ENCODE data around the gene PSME3.

PSME3 gene, protein sequence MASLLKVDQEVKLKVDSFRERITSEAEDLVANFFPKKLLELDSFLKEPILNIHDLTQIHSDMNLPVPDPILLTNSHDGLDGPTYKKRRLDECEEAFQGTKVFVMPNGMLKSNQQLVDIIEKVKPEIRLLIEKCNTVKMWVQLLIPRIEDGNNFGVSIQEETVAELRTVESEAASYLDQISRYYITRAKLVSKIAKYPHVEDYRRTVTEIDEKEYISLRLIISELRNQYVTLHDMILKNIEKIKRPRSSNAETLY
- total RNA-seq: 54.7 to 164 reads per million in 2 experiments

DNA sequence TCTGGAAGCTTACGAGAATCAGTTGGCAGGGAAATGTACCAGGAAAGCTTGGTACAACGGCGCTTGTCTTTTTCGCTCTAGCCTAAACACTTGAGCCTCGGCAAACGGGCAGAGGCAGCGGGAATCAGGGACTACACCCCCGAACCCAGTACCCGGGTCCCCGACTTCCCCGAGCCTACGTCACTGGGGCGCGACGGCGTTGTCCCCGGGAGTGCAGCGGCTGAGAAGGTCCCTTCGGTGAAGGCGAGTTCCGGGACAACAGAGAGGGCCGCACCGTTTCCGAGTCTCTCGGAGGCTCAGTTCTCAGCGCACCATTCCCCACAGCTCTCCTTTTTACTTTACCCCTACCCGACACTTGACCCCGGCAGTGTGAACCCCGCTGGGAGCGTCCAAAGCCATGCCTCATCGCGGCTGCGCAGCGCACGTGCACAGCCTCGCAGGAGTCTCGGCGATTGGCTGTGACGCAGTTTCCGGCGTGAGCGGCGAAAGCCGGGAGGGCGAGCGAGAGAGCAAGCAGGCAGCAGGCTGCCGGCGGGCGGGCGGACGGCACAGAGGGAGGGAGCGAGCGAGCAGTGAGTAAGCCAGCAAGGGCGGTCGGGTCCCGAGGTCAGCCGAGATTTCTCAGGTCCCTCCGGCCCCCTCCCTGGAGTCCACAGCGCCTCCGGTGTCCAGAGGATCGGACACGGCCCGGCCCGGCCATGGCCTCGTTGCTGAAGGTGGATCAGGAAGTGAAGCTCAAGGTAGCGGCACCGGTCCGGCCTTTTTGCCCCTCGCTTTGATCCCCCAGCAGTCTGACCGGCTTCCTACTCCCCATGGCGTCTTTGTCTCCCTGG is at the start of gene PSME3:
TSS of gene PSME3 (plus strand) at position 464 of the 833 bp plus-strand sequence. CDS start at position 699, 235 bp downstream.
- peak; percentile 83 for DNase-seq (ENCODE audit: low read depth)

GRCh38 chr17:42783791-42784138 is 49.4 kb upstream of the PSME3 start:
- DNase-seq (ENCODE audit: low read depth): no peak

GRCh38 chr17:42784409-42784808 is 48.8 kb upstream of the PSME3 start:
- DNase-seq (ENCODE audit: low read depth): no peak

DNA sequence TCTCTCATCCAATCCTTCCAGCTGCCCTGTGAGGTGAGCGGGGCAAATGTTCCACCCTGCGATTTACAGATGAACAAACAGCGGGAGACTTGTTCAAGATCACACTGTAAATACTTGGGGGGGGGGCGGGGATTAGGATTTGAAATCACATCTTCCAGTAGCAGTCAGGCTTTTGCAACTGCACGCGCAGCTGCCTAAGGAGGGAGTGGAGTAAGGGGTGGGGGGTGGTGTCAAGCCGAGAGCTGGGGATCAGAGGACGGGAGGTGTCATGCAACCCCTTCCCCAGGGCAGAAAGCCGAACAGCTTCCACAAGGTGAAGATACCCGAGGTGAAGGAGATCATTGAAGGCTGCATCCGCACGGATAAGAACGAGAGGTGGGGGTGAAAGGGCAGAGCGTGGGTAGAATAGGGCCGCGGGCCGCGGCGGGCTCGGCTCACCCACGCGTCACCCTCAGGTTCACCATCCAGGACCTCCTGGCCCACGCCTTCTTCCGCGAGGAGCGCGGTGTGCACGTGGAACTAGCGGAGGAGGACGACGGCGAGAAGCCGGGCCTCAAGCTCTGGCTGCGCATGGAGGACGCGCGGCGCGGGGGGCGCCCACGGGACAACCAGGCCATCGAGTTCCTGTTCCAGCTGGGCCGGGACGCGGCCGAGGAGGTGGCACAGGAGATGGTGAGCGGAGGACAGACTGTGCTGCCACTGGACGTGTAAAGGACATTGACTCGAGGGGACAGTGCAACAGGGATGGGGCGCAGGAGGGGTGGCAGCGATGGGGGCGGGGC is 48.2 kb upstream of the PSME3 start:
- no peak for DNase-seq (ENCODE audit: low read depth)

DNA sequence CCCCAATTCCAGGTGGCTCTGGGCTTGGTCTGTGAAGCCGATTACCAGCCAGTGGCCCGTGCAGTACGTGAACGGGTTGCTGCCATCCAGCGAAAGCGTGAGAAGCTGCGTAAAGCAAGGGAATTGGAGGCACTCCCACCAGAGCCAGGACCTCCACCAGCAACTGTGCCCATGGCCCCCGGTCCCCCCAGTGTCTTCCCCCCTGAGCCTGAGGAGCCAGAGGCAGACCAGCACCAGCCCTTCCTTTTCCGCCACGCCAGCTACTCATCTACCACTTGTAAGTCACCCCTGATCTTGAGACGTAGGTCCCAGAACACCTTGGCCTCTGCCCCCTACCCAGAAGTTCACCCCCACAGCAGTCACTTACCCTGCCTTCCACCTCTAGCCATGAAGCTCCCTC is 45.9 kb upstream of the PSME3 start:
- no peak for DNase-seq (ENCODE audit: low read depth)

GRCh38 chr17:42791948-42792347 is 41.2 kb upstream of the PSME3 start:
- DNase-seq (ENCODE audit: low read depth): no peak

DNA sequence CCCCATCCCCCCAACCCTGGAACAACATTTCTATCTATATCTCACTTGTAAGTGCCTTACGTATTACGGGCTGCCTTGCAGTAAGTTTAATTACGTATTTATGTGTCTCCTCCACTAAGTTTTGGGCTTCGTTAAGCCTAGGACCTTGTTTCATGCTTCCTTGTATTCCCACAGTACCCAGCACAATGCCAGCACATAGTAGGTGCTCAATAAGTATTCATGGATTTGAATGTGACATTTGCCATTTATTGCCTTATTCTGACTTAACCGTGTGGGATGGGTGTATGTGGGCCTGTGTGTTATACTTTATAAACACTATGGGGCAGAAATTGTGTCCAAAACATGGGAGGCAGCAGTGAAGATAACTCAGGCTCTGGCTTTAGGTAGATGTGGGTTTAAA is 40.7 kb upstream of the PSME3 start:
- DNase-seq (ENCODE audit: low read depth): no peak

DNA sequence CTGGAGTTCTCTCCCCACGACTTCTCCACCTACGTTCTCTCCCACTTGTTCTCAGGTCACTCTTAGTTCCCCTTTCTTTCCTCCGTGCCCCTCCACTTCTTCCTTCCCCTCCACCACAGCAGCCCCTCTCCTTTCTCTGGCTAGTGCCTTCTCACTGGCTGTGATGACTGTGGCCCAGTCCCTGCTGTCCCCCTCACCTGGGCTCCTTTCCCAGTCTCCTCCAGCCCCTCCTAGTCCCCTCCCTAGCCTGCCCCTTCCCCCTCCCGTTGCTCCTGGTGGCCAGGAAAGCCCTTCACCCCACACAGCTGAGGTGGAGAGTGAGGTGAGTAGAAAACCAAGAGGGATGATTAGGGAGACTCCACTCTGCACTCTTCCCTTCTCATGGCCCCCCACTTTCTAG is 38.1 kb upstream of the PSME3 start:
- no peak for DNase-seq (ENCODE audit: low read depth)

DNA sequence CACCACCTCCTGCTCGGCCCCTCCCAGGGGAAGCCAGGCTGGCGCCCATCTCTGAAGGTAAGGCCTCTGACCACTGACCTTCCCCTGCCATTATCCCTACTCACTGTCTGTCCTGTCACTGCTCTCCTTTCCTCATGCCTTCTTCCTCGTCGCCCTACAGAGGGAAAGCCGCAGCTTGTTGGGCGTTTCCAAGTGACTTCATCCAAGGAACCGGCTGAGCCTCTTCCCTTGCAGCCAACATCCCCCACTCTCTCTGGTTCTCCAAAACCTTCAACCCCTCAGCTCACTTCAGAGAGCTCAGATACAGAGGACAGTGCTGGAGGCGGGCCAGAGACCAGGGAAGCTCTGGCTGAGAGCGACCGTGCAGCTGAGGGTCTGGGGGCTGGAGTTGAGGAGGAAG is 37.7 kb upstream of the PSME3 start:
- no peak for DNase-seq (ENCODE audit: low read depth)

- DNase-seq (ENCODE audit: low read depth): no peak
Observed at GRCh38 chr17:42796066-42796758, 37.0 kb upstream of the PSME3 start.

DNA sequence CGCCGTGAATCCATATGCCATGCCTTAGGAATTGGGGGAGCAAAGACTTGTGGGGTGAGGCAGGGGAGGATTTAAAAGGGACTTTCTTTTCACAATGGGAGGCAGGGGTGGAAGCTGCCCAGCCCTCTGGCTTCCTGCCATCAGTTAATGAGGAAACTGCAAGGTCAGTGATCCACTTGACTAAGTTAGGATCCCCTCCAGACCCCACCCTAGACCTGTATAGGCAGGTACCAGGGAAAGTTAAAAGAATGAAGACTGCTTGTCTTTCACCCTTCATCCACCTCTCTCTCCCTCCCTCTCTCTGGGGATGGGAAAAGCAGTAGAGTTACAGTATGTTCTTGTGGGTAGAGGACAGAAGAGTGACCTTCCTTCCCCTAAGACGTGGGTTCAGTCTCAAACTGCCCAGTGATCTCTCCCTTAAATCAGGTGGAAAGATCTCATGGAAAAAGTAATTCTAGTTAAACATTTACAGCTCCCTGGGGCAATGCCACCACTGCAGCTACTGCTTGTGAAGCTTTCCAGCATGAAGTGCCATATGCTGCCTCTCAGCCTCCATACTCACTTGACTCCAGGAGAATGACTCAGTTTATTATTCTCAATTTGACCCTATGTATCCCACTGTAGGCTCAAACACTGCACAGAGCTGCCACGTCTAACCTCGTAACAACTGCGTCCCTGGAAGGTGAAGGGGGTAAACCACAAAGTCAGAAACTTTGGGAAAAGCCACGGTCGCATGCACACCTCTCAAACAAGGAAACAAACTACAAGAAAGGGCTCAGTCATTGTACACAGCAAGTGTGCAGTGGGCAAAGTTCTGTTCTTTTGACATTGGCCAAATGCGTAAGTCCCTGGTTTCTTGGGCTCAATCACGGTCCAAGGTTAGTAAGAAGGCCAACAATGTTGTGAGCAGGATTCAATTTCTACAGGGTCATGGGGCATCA is 35.9 kb upstream of the PSME3 start:
- no peak for DNase-seq (ENCODE audit: low read depth)

- DNase-seq (ENCODE audit: low read depth): no peak
Observed at GRCh38 chr17:42798011-42798382, 35.2 kb upstream of the PSME3 start.

GRCh38 chr17:42798383-42799380 is 34.5 kb upstream of the PSME3 start, which contains the start of the genes CNTD1 and COA3:
TSS of gene CNTD1 (plus strand) at chr17:42798861. CDS start at chr17:42799068, 207 bp downstream.
TSS of gene COA3 (minus strand) at chr17:42798704. CDS start at chr17:42798681, 23 bp downstream.
- DNase-seq (ENCODE audit: low read depth): peak; percentile 54

GRCh38 chr17:42803074-42803883 is 29.9 kb upstream of the PSME3 start:
- DNase-seq (ENCODE audit: low read depth): no peak

GRCh38 chr17:42804918-42805367 is 28.3 kb upstream of the PSME3 start:
- no peak for DNase-seq (ENCODE audit: low read depth)

DNA sequence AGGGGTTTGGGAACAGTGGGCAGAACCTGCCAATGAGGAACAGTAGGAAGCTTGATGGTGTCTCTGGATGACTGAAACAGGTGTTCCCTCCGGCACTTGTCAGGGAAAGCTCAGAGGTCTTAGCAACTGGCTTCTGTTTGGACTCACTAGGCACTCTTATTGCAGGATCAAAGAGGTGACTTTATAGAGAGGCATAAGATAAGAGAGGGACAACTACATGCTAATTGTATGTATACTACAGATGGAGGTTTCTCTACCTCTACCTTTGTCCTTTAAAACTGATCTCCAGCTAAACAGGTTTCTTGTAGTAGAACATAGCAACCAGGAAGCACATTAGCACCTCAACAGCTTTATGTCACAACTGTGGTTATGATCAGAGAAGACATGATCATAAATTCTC is 26.9 kb upstream of the PSME3 start:
- DNase-seq (ENCODE audit: low read depth): no peak

GRCh38 chr17:42809250-42809649 is 23.9 kb upstream of the PSME3 start:
- no peak for DNase-seq (ENCODE audit: low read depth)

- DNase-seq (ENCODE audit: low read depth): no peak
Observed at GRCh38 chr17:42814633-42815399, 18.4 kb upstream of the PSME3 start.

All from T follicular helper cell (primary cell).